Epithelial cell of esophagus (primary cell): ENCODE measurements around the gene IP6K1.

ENCODE experiments used
- DNase-seq: peaks from one replicate; pipeline ENCODE4 v3.0.0; 2010; ENCODE audit warnings: low read depth
- H3K4me3 ChIP-seq: 2 replicates; pipeline ENCODE4 v1.5.1; 2011; ENCODE audit warnings: mild to moderate bottlenecking, low read length, control low read depth
- TF ChIP-seq, protein P1 (sequence below): IDR thresholded peaks from 2 replicates; pipeline ENCODE4 v1.5.1; 2011; ENCODE audit warnings: low read depth, mild to moderate bottlenecking, low read length, control low read depth, inconsistent platforms; ENCODE audit not compliant: insufficient read depth; ENCODE audit errors: missing control alignments

IP6K1 gene

DNA sequence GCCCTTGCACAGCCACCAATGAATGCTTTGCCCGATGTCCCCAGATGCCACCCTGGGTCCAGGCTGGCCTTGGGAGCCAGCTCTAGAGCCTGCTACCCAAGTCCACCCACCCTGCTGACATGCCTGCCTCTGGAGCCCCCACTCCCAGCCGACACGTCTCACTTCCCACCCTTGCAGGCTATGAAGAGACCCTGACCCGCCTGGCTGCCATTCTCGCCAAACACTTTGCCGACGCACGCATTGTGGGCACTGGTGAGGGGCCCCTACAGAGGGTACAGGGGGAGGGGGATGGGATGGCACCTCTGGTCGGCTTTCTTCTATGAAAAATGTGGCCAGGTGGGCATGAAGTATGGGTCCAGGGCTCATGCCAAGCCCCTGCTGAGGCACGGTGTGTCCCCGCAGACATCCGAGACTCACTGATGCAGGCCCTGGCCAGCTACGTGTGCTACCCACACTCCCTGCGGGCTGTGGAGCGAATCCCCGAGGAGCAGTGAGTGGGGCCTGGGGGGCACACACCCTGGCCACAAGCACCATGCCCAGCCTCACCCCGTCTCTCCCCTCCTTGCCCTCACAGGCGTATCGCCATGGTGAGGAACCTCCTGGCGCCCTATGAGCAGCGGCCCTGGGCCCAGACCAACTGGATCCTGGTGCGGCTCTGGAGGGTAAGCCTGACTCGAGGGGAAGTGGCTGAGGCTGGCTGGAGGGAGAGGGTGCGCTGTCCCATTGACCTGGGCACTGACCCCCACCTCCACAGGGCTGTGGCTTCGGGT, 72.8 kb downstream of the IP6K1 start:
- TF ChIP-seq, protein P1, sequence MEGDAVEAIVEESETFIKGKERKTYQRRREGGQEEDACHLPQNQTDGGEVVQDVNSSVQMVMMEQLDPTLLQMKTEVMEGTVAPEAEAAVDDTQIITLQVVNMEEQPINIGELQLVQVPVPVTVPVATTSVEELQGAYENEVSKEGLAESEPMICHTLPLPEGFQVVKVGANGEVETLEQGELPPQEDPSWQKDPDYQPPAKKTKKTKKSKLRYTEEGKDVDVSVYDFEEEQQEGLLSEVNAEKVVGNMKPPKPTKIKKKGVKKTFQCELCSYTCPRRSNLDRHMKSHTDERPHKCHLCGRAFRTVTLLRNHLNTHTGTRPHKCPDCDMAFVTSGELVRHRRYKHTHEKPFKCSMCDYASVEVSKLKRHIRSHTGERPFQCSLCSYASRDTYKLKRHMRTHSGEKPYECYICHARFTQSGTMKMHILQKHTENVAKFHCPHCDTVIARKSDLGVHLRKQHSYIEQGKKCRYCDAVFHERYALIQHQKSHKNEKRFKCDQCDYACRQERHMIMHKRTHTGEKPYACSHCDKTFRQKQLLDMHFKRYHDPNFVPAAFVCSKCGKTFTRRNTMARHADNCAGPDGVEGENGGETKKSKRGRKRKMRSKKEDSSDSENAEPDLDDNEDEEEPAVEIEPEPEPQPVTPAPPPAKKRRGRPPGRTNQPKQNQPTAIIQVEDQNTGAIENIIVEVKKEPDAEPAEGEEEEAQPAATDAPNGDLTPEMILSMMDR: no peak
- no peak overlapping the region for H3K4me3 ChIP-seq
- no peak for DNase-seq

DNA sequence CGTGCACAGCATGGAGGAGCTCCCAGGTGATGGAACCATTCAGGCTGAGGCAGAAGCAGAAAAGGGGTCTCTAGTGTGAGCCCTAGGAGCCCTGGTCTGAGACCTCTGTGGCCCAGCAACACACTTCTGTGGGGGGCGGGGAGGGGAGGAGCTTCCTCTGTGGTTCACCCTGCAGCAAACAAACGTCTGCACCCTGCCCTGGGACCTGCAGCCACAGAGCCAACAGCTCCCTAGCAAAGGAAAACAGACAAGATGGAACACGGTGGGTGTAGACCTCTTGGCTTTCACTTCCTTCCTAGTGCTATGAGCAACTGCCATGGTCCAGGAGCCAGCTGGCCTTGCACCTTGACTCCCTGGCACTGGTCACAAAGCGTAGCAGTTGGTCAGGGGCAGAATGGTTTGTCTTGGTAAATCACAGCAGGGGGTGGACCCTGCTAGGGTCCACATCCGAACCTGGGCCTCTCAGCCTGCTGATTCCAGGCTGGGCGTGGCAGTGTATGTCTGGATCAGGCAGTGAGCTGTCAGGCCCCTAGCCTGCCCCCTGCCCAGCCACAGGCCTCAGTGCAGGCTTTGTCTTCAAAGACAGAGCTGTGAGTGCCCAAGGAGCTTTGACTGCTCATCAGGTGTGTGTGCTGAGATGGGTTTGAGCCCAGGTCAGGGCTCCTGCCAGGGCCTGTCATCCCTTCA, 73.6 kb downstream of the IP6K1 start:
- no peak overlapping the region for H3K4me3 ChIP-seq
- no peak for DNase-seq
- TF ChIP-seq, protein P1: no peak

DNA sequence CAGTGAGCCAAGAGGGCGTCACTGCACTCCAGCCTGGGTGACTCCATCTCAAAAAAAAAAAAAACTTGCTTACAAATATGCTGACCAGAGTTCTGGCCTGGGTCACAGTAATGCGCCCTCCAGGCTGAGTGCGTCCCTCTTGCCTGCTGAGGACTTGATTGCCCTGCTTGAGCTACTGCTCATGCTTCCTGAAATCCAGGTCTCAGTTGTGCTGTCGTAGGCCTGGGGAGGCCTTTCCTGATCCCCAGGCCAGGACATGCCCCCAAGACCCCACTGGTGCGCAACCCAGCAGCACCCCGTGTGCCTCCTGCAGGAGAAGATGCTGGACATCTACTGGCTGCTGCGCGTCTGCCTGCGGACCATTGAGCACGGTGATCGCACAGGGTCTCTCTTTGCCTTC, 74.2 kb downstream of the IP6K1 start:
- DNase-seq: no peak
- TF ChIP-seq, protein P1: no peak
- no peak overlapping the region for H3K4me3 ChIP-seq

DNA sequence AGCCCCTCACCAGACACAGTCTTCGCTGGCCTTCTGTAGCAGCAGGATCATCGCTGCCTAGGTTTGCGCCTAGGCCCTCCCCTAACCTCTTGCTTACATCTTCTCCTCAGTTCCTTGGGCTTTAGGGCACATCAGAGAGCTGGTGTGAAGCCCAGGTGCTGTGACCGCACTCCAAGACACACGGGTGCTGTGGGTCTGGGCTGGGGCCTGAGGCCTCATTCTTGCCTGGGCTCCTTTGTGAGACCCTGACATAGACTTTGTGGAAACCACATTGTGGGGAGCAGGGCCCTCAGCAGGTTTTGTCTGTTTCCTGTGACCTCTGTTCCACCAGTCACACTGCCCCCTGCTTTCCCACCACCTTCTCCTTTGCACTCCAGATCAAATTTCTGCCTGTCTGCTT, 74.9 kb downstream of the IP6K1 start:
- TF ChIP-seq, protein P1: no peak
- DNase-seq: no peak
- no peak overlapping the region for H3K4me3 ChIP-seq

DNA sequence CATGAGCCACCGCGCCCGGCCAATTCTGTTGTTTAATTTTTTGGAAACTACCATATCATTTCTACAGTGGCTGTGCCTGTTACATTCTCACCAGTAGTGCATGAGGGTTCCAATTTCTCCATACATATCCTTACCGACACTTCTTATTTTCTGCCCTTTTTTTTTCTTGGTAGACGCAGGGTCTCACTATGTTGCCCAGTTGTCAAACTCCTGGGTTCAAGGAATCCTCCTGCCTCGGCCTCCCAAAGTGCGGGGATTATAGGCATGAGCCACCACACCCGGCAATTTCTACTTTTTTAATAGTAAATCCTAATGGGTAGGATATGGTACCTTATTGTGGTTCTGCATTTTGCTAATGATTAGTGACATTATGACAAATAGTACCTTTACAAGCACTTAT, 76.5 kb downstream of the IP6K1 start:
- TF ChIP-seq, protein P1: no peak
- no peak for DNase-seq
- no peak overlapping the region for H3K4me3 ChIP-seq

DNA sequence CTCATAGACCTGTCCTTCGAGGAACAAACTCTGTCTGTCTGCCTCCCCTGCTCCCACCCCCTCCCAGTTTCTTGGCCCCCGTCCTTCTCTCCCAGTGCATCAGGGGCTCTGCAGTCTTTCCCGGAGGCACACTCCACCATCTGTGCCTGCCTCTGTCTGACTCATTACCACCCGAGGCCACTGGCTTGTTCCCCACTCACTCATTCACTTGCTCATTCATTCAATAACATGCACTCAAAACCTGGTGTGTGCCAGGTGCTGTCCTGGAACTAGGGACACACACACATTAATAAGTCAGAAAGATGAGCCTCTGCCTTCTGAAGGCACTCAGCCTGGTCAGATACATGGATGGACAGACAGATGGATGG, 79.2 kb downstream of the IP6K1 start:
- H3K4me3 ChIP-seq: no peak overlapping the region
- DNase-seq: peak; percentile 44
- TF ChIP-seq, protein P1: no peak

DNA sequence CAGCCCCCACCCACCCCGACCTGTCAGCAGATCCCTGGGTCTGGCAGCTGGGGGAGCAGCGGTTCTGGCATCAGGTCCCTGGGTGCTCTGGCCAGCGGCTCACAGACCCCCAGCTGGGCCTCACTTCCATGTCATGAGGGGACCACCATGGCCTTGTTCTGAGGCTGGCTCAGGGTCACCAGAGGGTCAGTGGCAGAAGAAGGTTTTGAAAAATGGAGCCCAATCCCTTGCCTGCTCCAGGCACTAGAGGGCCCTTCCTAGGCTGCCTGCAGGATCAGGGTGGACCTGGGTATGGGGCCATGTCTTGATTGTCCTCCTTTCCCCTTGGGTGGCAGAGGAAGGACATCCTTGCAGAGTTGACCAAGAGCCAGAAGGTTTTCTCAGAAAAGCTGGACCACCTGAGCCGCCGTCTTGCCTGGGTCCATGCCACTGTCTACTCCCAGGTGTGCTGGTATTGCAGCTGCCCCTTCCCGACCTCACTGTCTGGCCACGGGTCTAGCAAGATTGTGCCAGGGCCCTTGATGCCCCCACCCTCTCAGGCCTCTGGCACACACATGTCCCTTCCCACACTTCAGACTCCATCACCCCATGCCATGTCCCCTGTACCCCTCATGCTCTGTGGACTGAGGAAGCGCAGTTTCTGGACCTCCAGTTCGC, 79.8 kb downstream of the IP6K1 start:
- TF ChIP-seq, protein P1: no peak
- no peak for DNase-seq
- no peak overlapping the region for H3K4me3 ChIP-seq
